Measurements from ENCODE around the gene ARHGAP25.

DNA sequence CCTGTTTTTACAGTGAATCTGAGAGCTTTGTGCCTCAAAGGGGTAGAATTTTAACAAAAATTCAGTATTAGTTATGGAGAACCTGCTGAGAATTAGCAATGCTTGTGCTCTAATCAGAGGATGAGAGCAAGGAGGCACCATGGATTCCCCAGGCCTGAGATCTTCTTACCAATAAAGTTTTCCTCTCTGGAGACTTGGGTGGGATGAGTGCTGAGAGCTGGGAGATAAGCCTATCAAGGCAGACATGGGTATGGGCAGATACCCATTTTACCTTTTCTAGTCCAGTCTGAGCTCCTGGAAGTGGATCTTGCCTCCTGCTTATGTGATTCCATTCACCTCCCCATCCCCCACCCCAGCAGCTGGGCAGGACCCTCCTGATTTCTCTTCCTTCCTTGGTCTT lies 82.7 kb downstream of the ARHGAP25 start:
- no peak for TF ChIP-seq POLR2AphosphoS5 (IDR thresholded peaks at IDR 0.05; ENCODE audit: insufficient read depth, low read depth, low read length)
- TF ChIP-seq, protein P1, sequence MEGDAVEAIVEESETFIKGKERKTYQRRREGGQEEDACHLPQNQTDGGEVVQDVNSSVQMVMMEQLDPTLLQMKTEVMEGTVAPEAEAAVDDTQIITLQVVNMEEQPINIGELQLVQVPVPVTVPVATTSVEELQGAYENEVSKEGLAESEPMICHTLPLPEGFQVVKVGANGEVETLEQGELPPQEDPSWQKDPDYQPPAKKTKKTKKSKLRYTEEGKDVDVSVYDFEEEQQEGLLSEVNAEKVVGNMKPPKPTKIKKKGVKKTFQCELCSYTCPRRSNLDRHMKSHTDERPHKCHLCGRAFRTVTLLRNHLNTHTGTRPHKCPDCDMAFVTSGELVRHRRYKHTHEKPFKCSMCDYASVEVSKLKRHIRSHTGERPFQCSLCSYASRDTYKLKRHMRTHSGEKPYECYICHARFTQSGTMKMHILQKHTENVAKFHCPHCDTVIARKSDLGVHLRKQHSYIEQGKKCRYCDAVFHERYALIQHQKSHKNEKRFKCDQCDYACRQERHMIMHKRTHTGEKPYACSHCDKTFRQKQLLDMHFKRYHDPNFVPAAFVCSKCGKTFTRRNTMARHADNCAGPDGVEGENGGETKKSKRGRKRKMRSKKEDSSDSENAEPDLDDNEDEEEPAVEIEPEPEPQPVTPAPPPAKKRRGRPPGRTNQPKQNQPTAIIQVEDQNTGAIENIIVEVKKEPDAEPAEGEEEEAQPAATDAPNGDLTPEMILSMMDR (IDR thresholded peaks at IDR 0.05; ENCODE audit: extremely low read depth in 1 of 2, insufficient read depth in 1 of 2, low read depth in 1 of 2, low read length in 2 of 2) = no peak
- TF ChIP-seq EZH2 (IDR thresholded peaks at IDR 0.05; ENCODE audit: borderline replicate concordance, low read depth, low read length, severe bottlenecking) = no peak
- TF ChIP-seq POLR2A (IDR thresholded peaks at IDR 0.05; ENCODE audit: low read depth, low read length) = no peak
- no peak for TF ChIP-seq JUN (IDR thresholded peaks at IDR 0.05; ENCODE audit: borderline replicate concordance, insufficient read depth, insufficient read length, low read depth)
- no peak for TF ChIP-seq MYC (IDR thresholded peaks at IDR 0.05; ENCODE audit: low read depth, low read length)
- TF ChIP-seq, protein P2, sequence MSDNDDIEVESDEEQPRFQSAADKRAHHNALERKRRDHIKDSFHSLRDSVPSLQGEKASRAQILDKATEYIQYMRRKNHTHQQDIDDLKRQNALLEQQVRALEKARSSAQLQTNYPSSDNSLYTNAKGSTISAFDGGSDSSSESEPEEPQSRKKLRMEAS (IDR thresholded peaks at IDR 0.05; ENCODE audit: insufficient read depth, insufficient read length) = no peak

All from endothelial cell of umbilical vein (primary cell).